Thoracic aorta (tissue), 2 donors: ENCODE measurements around the gene HIVEP2. TPM values are rescaled to one million over a fixed set of nuclear protein-coding genes. Genes with fewer than 3 reads are reported as not detected.
A peak's percentile ranks its signal among the peaks of the same experiment; 100 is the strongest.

ENCODE experiments used
- ATAC-seq: fragments of 150-250 bp; one replicate; pipeline ENCODE4 v1.8.0; 2017; ENCODE audit warnings: low read depth; ENCODE audit not compliant: insufficient number of reproducible peaks, low FRiP score
- DNase-seq: peaks from one replicate; pipeline ENCODE4 v3.0.0-alpha.2; 2020; ENCODE audit warnings: low spot score
- H3K27ac ChIP-seq, 2 donors: fragments of 200-600 bp; sonication (generic); 1 replicate in 1 of 2; 2 replicates in 1 of 2; pipeline ENCODE4 v1.5.1; 2016; ENCODE audit warnings: mild to moderate bottlenecking in 2 of 2, moderate library complexity in 2 of 2
- H3K27me3 ChIP-seq: fragments of 200-600 bp; sonication (generic); replicated peaks from 2 replicates; pipeline ENCODE4 v1.6.0; 2016; ENCODE audit warnings: mild to moderate bottlenecking; ENCODE audit not compliant: insufficient read depth
- H3K36me3 ChIP-seq: fragments of 200-600 bp; sonication (generic); one replicate; pipeline ENCODE4 v1.5.1; 2016
- H3K4me1 ChIP-seq, 2 donors: fragments of 200-600 bp; sonication (generic); 1 replicate in 1 of 2; 2 replicates in 1 of 2; pipeline versions ENCODE4 v1.5.1 to v1.6.0; 2016; ENCODE audit warnings: low read depth in 2 of 2, mild to moderate bottlenecking in 1 of 2; ENCODE audit not compliant: control insufficient read depth in 1 of 2
- H3K4me3 ChIP-seq: fragments of 200-600 bp; sonication (generic); 2 replicates; pipeline ENCODE4 v1.5.1; 2016; ENCODE audit warnings: mild to moderate bottlenecking
- H3K9me3 ChIP-seq: fragments of 200-600 bp; sonication (generic); 2 replicates; pipeline ENCODE4 v1.5.1; 2016
- CTCF ChIP-seq: fragments of 200-600 bp; sonication (generic); IDR thresholded peaks from one replicate; pipeline ENCODE4 v1.5.1; 2019; ENCODE audit warnings: antibody characterized with exemption
- total RNA-seq, 2 donors: library from RNA; depleted of rRNA; stranded (reverse); fragments of >200 nt; gene quantifications; one replicate each; pipeline versions ENCODE4 v1.1.0 to v1.2.3, GENCODE V29; 2016

The HIVEP2 gene
- total RNA-seq, 2 donors from 2014 or later, result 32.9 to 51.7 TPM

DNA sequence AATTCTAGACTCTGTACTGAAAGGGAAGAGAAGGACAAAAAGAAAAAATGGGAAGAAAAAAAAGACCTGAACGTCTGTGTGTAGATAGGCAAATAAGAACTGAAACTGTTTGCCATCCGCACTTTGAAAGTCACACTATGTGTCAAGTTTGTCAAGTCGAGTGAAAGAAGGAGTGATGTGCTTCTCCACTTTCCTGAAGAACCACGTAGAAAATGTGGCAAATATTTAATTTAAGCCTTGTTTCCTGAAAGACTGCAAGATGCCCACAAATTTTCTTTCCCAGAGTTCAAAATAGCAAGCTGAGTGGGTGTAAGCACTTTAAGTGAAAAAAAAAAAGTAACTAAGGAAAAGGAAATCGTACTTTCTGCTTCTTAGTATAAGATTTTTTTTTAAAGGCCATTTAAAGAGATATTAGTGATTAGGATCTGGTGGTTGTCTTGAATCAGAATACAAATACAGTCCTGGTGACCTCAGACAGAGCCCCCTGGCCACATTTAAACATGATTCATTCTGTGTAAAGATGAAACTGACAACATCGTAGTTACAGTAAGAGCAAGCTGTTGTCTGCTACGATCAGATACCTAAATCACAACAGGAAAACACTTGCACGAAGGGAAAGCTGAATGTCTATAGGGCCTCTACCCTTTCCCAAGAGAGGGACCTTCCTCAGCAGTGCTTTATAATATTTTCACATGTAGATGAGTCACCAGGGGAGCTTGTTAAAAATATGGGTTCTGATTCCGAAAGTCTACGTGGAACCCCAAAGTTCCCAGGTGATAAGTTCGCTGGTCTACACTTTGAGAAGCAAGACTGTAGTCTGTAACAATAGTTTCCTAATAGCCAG lies 102.3 kb downstream of the HIVEP2 start:
- peaks cover 31 to 59% of the 10 kb centered on the region in 2 donors for H3K4me1 ChIP-seq
- no peak for ATAC-seq
- no peak for DNase-seq
- H3K36me3 ChIP-seq, result no peaks in the 10 kb centered on the region
- H3K27ac ChIP-seq, result peak overlapping the region in 1 of 2 donors; percentile 44
- no peak for TF ChIP-seq CTCF
- H3K4me3 ChIP-seq, result peak overlapping the region; percentile 48
- no peaks in the 10 kb centered on the region for H3K9me3 ChIP-seq
- H3K27me3 ChIP-seq, result no peaks in the 10 kb centered on the region

GRCh38 chr6:142841915-142842314 lies 103.1 kb downstream of the HIVEP2 start:
- no peak for ATAC-seq
- H3K36me3 ChIP-seq, result no peaks in the 10 kb centered on the region
- TF ChIP-seq CTCF, result no peak
- peaks cover 29 to 52% of the 10 kb centered on the region in 2 donors for H3K4me1 ChIP-seq
- peak overlapping the region in 1 of 2 donors; percentile 44 for H3K27ac ChIP-seq
- DNase-seq, result no peak
- peak overlapping the region; percentile 48 for H3K4me3 ChIP-seq
- no peaks in the 10 kb centered on the region for H3K27me3 ChIP-seq
- no peaks in the 10 kb centered on the region for H3K9me3 ChIP-seq

DNA sequence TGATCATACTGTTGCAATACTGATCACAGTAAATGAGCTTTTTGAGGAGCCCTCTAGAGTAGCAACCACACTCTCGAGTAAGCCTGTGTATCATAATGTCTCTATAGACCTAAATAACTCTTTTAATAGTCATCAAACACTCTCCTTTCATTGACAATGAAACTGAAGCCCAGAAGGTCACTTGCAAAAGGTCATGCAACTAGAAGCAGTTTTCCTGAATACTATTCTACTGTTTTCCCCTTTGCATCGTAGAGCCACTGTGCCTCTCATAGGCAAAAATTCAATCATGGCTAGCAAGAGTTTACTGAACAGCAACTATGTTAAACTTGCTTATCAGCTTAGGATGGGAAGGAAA lies 105.3 kb downstream of the HIVEP2 start:
- H3K4me3 ChIP-seq, result no peak overlapping the region

DNA sequence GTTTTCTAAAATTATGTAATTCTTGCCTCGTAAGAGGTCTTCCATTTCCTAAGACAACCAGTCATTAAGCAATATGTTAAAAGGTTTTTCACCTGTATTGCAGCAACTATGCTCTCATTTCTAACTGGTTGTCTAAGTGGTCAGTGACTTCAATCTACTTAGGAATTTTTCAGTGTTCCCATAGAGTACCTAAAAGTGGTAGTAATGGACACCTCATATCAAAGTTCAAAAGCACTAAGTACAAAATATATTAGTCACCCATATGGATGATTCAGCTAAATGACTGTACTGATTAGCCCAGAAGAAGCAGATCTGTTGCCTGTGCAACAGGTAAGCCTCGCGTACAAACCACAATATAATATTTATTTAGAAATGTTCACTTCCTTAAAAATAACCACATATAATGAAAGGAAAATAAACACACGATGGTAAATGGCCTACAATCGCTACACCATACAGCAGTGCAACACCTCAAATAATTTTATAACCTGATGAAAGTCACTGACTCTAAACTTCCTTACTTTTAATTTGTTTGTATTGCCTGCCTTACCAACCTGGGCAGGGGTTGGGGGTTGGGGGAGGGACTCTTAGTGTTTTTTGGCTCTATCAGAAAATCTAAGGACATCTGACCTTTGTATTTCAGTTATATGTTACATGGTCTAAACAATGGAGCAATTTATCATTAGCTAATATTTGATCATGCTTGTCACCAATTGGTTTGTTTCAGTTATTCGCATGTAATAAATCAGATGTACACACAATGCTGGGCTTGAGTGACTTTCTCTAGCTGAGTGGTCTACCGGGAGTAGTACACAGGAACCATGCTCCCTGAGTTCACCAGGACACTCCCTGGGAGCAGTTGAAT lies 105.9 kb downstream of the HIVEP2 start:
- H3K9me3 ChIP-seq, result no peaks in the 10 kb centered on the region
- no peak overlapping the region for H3K27ac ChIP-seq
- peaks cover 13 to 34% of the 10 kb centered on the region in 2 donors for H3K4me1 ChIP-seq
- ATAC-seq (no peak), DNase-seq (no peak)
- no peak overlapping the region for H3K4me3 ChIP-seq
- H3K27me3 ChIP-seq, result no peaks in the 10 kb centered on the region
- H3K36me3 ChIP-seq, result no peaks in the 10 kb centered on the region
- no peak for TF ChIP-seq CTCF

More for the DNA sequence above, 105.3 kb downstream of the HIVEP2 start:
- no peak for TF ChIP-seq CTCF
- Histone ChIP-seq H3K9me3 (no peaks in the 10 kb centered on the region), H3K27ac (no peak overlapping the region), H3K4me1 (peaks cover 15 to 39% of the 10 kb centered on the region in 2 donors), H3K36me3 (no peaks in the 10 kb centered on the region), H3K27me3 (no peaks in the 10 kb centered on the region)
- ATAC-seq (no peak), DNase-seq (no peak)
